GM23248 (cell line): Measurements from ENCODE around the gene KISS1R.

Source experiments
- EZH2 ChIP-seq: fragments of 200-600 bp; sonication (generic); IDR thresholded peaks from 2 replicates; pipeline ENCODE4 v1.6.1; 2018; ENCODE audit warnings: antibody characterized with exemption, mild to moderate bottlenecking; ENCODE audit not compliant: insufficient read depth, poor library complexity, severe bottlenecking
- EZH2phosphoT487 ChIP-seq: fragments of 200-600 bp; sonication (generic); IDR thresholded peaks from 2 replicates; pipeline ENCODE4 v1.6.1; 2018; ENCODE audit warnings: antibody characterized with exemption, moderate library complexity, mild to moderate bottlenecking, low read depth; ENCODE audit not compliant: insufficient read depth

GRCh38 chr19:876780-877314 is 40.3 kb upstream of the KISS1R start:
- TF ChIP-seq EZH2 = no peak
- TF ChIP-seq EZH2phosphoT487 = no peak
